Neuronal stem cell (in vitro differentiated cells): ENCODE data around the gene FADS1.

Source experiments
- DNase-seq: peaks from one replicate; pipeline ENCODE4 v3.0.0-alpha.2; 2013; ENCODE audit warnings: low spot score
- H2AFZ ChIP-seq: one replicate; pipeline ENCODE4 v1.6.1; 2013; ENCODE audit warnings: mild to moderate bottlenecking, low read length, inconsistent platforms
- H2AK5ac ChIP-seq: 2 replicates; pipeline ENCODE4 v1.6.1; 2013; ENCODE audit warnings: low read depth, mild to moderate bottlenecking, inconsistent platforms, low read length, moderate library complexity, mixed read lengths
- H2BK120ac ChIP-seq: 2 replicates; pipeline ENCODE4 v1.6.1; 2013; ENCODE audit warnings: low read depth, mild to moderate bottlenecking, inconsistent platforms, low read length, moderate library complexity, mixed read lengths
- H2BK12ac ChIP-seq: one replicate; pipeline ENCODE4 v1.6.1; 2013; ENCODE audit warnings: low read length, inconsistent platforms
- H2BK15ac ChIP-seq: 2 replicates; pipeline ENCODE4 v1.6.1; 2013; ENCODE audit warnings: mild to moderate bottlenecking, low read length, inconsistent platforms, mixed read lengths
- H2BK5ac ChIP-seq: one replicate; pipeline ENCODE4 v1.6.1; 2013; ENCODE audit warnings: inconsistent platforms, mild to moderate bottlenecking, low read length, moderate library complexity
- H3K14ac ChIP-seq: one replicate; pipeline ENCODE4 v1.6.1; 2013; ENCODE audit warnings: low read length, inconsistent platforms
- H3K18ac ChIP-seq: 2 replicates; pipeline ENCODE4 v1.6.1; 2013; ENCODE audit warnings: low read length, inconsistent platforms
- H3K23ac ChIP-seq: 2 replicates; pipeline ENCODE4 v1.6.1; 2013; ENCODE audit warnings: low read depth, mild to moderate bottlenecking, mixed read lengths, low read length, inconsistent platforms; ENCODE audit not compliant: poor library complexity
- H3K27ac ChIP-seq: replicated peaks from 3 replicates; pipeline ENCODE4 v1.5.1; 2013; ENCODE audit warnings: low read length, inconsistent platforms
- H3K27me3 ChIP-seq, 3 experiments: 2 replicates each; pipeline ENCODE4 v1.6.1; 2013; ENCODE audit warnings: low read length in 3 of 3, mild to moderate bottlenecking in 2 of 3, inconsistent platforms in 1 of 3, low read depth in 1 of 3, mixed read lengths in 1 of 3, moderate library complexity in 1 of 3; ENCODE audit not compliant: control insufficient read depth in 3 of 3, insufficient read depth in 3 of 3
- H3K36me3 ChIP-seq, 2 donors: replicated peaks in 1 of 2; 2 replicates each; pipeline ENCODE4 v1.6.1; 2013; ENCODE audit warnings: low read length in 2 of 2; ENCODE audit not compliant: control insufficient read depth in 2 of 2, insufficient read depth in 2 of 2
- H3K4ac ChIP-seq: 2 replicates; pipeline ENCODE4 v1.6.1; 2013; ENCODE audit warnings: inconsistent platforms, mild to moderate bottlenecking, low read length, moderate library complexity
- H3K4me1 ChIP-seq, 2 donors: 1 replicate in 1 of 2; 2 replicates in 1 of 2; pipeline ENCODE4 v1.6.1; 2013; ENCODE audit warnings: low read length in 2 of 2, low read depth in 1 of 2; ENCODE audit not compliant: control insufficient read depth in 2 of 2, insufficient read depth in 1 of 2
- H3K4me2 ChIP-seq: one replicate; pipeline ENCODE4 v1.6.1; 2013; ENCODE audit warnings: mild to moderate bottlenecking, low read length, inconsistent platforms; ENCODE audit not compliant: insufficient read depth, poor library complexity, severe bottlenecking
- H3K4me3 ChIP-seq, 2 donors: 2 replicates each; pipeline ENCODE4 v1.5.1; 2013; ENCODE audit warnings: low read length in 2 of 2, mild to moderate bottlenecking in 2 of 2, inconsistent platforms in 1 of 2, moderate library complexity in 1 of 2
- H3K79me1 ChIP-seq: one replicate; pipeline ENCODE4 v1.6.1; 2013; ENCODE audit warnings: low read depth, mild to moderate bottlenecking, inconsistent platforms, low read length, moderate library complexity
- H3K9ac ChIP-seq: one replicate; pipeline ENCODE4 v1.6.1; 2013; ENCODE audit warnings: mild to moderate bottlenecking, low read depth, low read length, inconsistent platforms; ENCODE audit not compliant: poor library complexity
- H3K9me3 ChIP-seq, 2 donors: replicated peaks in 1 of 2; 2 replicates each; pipeline versions ENCODE3 to v1.6.1; 2013; ENCODE audit warnings: low read length in 2 of 2, mild to moderate bottlenecking in 2 of 2, inconsistent platforms in 1 of 2, low read depth in 1 of 2, mixed read lengths in 1 of 2, moderate library complexity in 1 of 2; ENCODE audit not compliant: control insufficient read depth in 2 of 2, insufficient read depth in 1 of 2
- H4K8ac ChIP-seq: one replicate; pipeline ENCODE4 v1.6.1; 2013; ENCODE audit warnings: low read depth, mild to moderate bottlenecking, inconsistent platforms, low read length, moderate library complexity
- H4K91ac ChIP-seq: one replicate; pipeline ENCODE4 v1.6.1; 2013; ENCODE audit warnings: low read length, low read depth, mild to moderate bottlenecking, inconsistent platforms; ENCODE audit not compliant: poor library complexity
- whole genome bisulfite sequencing, 2 donors: extraction: QIAGEN DNeasy Blood & Tissue Kit; methylation state at CpG; one replicate each; pipeline ENCODE4 v1.1.7; 2013; ENCODE audit warnings: missing lambda C conversion rate in 2 of 2, mixed read lengths in 1 of 2; ENCODE audit not compliant: insufficient read length in 2 of 2, insufficient replicate concordance in 1 of 2; ENCODE audit errors: extremely low coverage in 2 of 2; 5-methylcytosine and 5-hydroxymethylcytosine counted together

Gene FADS1

GRCh38 chr11:61756452-61757212, 60.2 kb downstream of the FADS1 start:
- Histone ChIP-seq H2BK15ac (peak overlapping the region; percentile 26), H2BK120ac (no peak overlapping the region)
- WGBS, 2 donors = no CpG with 5 or more reads among the region's 9 CpGs

GRCh38 chr11:61756147-61756451, 60.7 kb downstream of the FADS1 start:
- no peak overlapping the region for H3K4ac ChIP-seq
- H3K4me2 ChIP-seq = no peak overlapping the region
- no peak overlapping the region for H2AFZ ChIP-seq
- peaks cover 0 to 2% of the 10 kb centered on the region in 2 donors for H3K9me3 ChIP-seq
- H3K14ac ChIP-seq = peak overlapping the region; percentile 38
- H3K27me3 ChIP-seq = peaks cover 0 to 22% (median 0%) of the 10 kb centered on the region in 3 experiments
- peak overlapping the region; percentile 65 for H3K23ac ChIP-seq
- no peak for DNase-seq
- H3K4me1 ChIP-seq = peaks cover 11 to 27% of the 10 kb centered on the region in 2 donors
- H3K79me1 ChIP-seq = peaks cover 5% of the 10 kb centered on the region
- H3K27ac ChIP-seq = no peak overlapping the region
- H2BK15ac ChIP-seq = peak overlapping the region; percentile 26
- peak overlapping the region; percentile 98 for H2AK5ac ChIP-seq
- H3K18ac ChIP-seq = peak overlapping the region; percentile 44
- H2BK5ac ChIP-seq = no peak overlapping the region
- no peaks in the 10 kb centered on the region for H3K36me3 ChIP-seq
- H2BK120ac ChIP-seq = no peak overlapping the region
- no peak overlapping the region for H4K8ac ChIP-seq
- H2BK12ac ChIP-seq = peak overlapping the region; percentile 73
- no peak overlapping the region for H3K4me3 ChIP-seq
- no peak overlapping the region for H4K91ac ChIP-seq
- H3K9ac ChIP-seq = no peak overlapping the region
- WGBS, 2 donors = no CpG with 5 or more reads among the region's 4 CpGs

More at GRCh38 chr11:61756452-61757212, 60.2 kb downstream of the FADS1 start:
- Histone ChIP-seq H3K9ac (peak overlapping the region; percentile 4), H3K4me3 (no peak overlapping the region), H3K27ac (no peak overlapping the region), H3K79me1 (peaks cover 5% of the 10 kb centered on the region), H3K27me3 (peaks cover 0 to 21% (median 0%) of the 10 kb centered on the region in 3 experiments), H2AFZ (no peak overlapping the region), H3K9me3 (peaks cover 0 to 2% of the 10 kb centered on the region in 2 donors), H3K4me1 (peaks cover 16 to 27% of the 10 kb centered on the region in 2 donors), H3K14ac (peak overlapping the region; percentile 38), H3K36me3 (no peaks in the 10 kb centered on the region), H2AK5ac (peak overlapping the region; percentile 98), H4K91ac (no peak overlapping the region), H4K8ac (no peak overlapping the region), H3K4ac (no peak overlapping the region), H3K4me2 (no peak overlapping the region), H2BK5ac (no peak overlapping the region), H3K18ac (peak overlapping the region; percentile 83), H2BK12ac (peak overlapping the region; percentile 73), H3K23ac (peak overlapping the region; percentile 65)
- no peak for DNase-seq

- Histone ChIP-seq H3K14ac (no peak overlapping the region), H3K23ac (peak overlapping the region; percentile 87), H3K4me1 (peaks cover 16 to 33% of the 10 kb centered on the region in 2 donors), H3K4ac (no peak overlapping the region), H3K79me1 (peaks cover 5% of the 10 kb centered on the region), H3K27ac (no peak overlapping the region), H3K9me3 (peaks cover 0 to 2% of the 10 kb centered on the region in 2 donors), H4K8ac (no peak overlapping the region), H2AFZ (no peak overlapping the region), H2BK120ac (no peak overlapping the region), H3K4me2 (no peak overlapping the region), H2BK5ac (no peak overlapping the region), H3K4me3 (no peak overlapping the region), H2BK12ac (peak overlapping the region; percentile 58), H3K18ac (peak overlapping the region; percentile 88), H3K27me3 (peaks cover 0 to 22% (median 0%) of the 10 kb centered on the region in 3 experiments), H2AK5ac (peak overlapping the region; percentile 98), H4K91ac (no peak overlapping the region), H3K36me3 (no peaks in the 10 kb centered on the region), H2BK15ac (peak overlapping the region; percentile 97), H3K9ac (peak overlapping the region; percentile 50)
- no peak for DNase-seq
- WGBS, 2 donors = no CpG with 5 or more reads among the region's 31 CpGs
Observed at GRCh38 chr11:61754534-61755482, 62.0 kb downstream of the FADS1 start.

- Histone ChIP-seq H3K36me3 (no peaks in the 10 kb centered on the region), H4K8ac (no peak overlapping the region), H3K27ac (no peak overlapping the region), H3K79me1 (peaks cover 3% of the 10 kb centered on the region), H3K4me1 (peaks cover 23 to 42% of the 10 kb centered on the region in 2 donors), H4K91ac (no peak overlapping the region), H3K18ac (peak overlapping the region; percentile 11), H2BK120ac (no peak overlapping the region), H2BK5ac (no peak overlapping the region), H3K9me3 (no peaks in the 10 kb centered on the region), H2BK15ac (peak overlapping the region; percentile 97), H2AFZ (no peak overlapping the region), H3K4ac (no peak overlapping the region), H3K4me2 (no peak overlapping the region), H3K27me3 (peaks cover 0 to 22% (median 0%) of the 10 kb centered on the region in 3 experiments), H2BK12ac (peak overlapping the region; percentile 51), H3K4me3 (peak overlapping the region in 1 of 2 donors; percentile 55), H3K9ac (no peak overlapping the region), H2AK5ac (peak overlapping the region; percentile 98), H3K23ac (no peak overlapping the region), H3K14ac (peak overlapping the region; percentile 32)
- no peak for DNase-seq
- WGBS, 2 donors = no CpG with 5 or more reads among the region's 5 CpGs
Observed at GRCh38 chr11:61753672-61754071, 63.1 kb downstream of the FADS1 start.
